HepG2 (cell line): Measurements from ENCODE around the gene PDE4D.
"Not testable (repeated sequence)": the region's sequence is repeated elsewhere in the genome, so short reads cannot be mapped to it uniquely, and the experiment has no call there.

ENCODE experiments used
- CREM ChIP-seq, 2 experiments: sonication (generic) in 1 of 2; formaldehyde crosslinking in 1 of 2; IDR thresholded peaks; 2 replicates each; pipeline versions ENCODE4 v1.4.0 to v1.6.1; 2016 to 2020; ENCODE audit warnings: antibody characterized with exemption in 1 of 2, mild to moderate bottlenecking in 1 of 2, missing genetic modification reagents in 1 of 2
- CTCF ChIP-seq: sonication (generic); formaldehyde crosslinking; IDR thresholded peaks from 2 replicates; pipeline ENCODE4 v1.5.0; 2020; ENCODE audit warnings: mild to moderate bottlenecking, missing genetic modification reagents, moderate library complexity
- DMAP1 ChIP-seq: IDR thresholded peaks from 2 replicates; pipeline ENCODE4 v1.6.1; 2016
- DNMT3B ChIP-seq: conservative IDR thresholded peaks from 2 replicates; pipeline ENCODE4 v1.6.1; 2016; ENCODE audit warnings: missing biosample characterization, control low read depth
- ELF1 ChIP-seq: sonication (generic); formaldehyde crosslinking; IDR thresholded peaks from 2 replicates; pipeline ENCODE4 v1.4.0; 2020; ENCODE audit warnings: missing genetic modification reagents
- NFE2 ChIP-seq: sonication (generic); formaldehyde crosslinking; IDR thresholded peaks from 2 replicates; pipeline ENCODE4 v1.4.0; 2020; ENCODE audit warnings: missing genetic modification reagents
- POLR2A ChIP-seq, 2 experiments: IDR thresholded peaks; 2 replicates each; pipeline ENCODE4 v1.6.1; 2011; ENCODE audit warnings: low read depth in 2 of 2, low read length in 2 of 2, mild to moderate bottlenecking in 1 of 2, moderate library complexity in 1 of 2; ENCODE audit not compliant: insufficient read depth in 1 of 2
- REST ChIP-seq, 2 experiments: IDR thresholded peaks; 2 replicates each; pipeline ENCODE4 v1.6.1; 2011 to 2012; ENCODE audit warnings: low read length in 2 of 2, borderline replicate concordance in 1 of 2, low read depth in 1 of 2, mild to moderate bottlenecking in 1 of 2, moderate library complexity in 1 of 2
- SALL1 ChIP-seq: sonication (generic); formaldehyde crosslinking; IDR thresholded peaks from 2 replicates; pipeline ENCODE4 v1.8.0; 2022; ENCODE audit warnings: mild to moderate bottlenecking, missing genetic modification reagents
- SIN3A ChIP-seq: IDR thresholded peaks from 2 replicates; pipeline ENCODE4 v1.6.1; 2011; ENCODE audit warnings: low read depth, mild to moderate bottlenecking, control low read depth, low read length, borderline replicate concordance
- SUZ12 ChIP-seq: fragments of 150-350 bp; IDR thresholded peaks from 2 replicates; pipeline ENCODE4 v1.6.1; 2014; ENCODE audit warnings: low read depth, low read length
- ZNF7 ChIP-seq: IDR thresholded peaks from 2 replicates; pipeline ENCODE4 v1.6.1; 2016; ENCODE audit warnings: missing biosample characterization, missing genetic modification reagents

GRCh38 chr5:58953218-58953617 is 940.3 kb downstream of the PDE4D start:
- TF ChIP-seq SALL1 (CRISPR knock-in tag); SIN3A; REST (IDR thresholded peaks at IDR 0.05; ENCODE audit: borderline replicate concordance in 1 of 2, low read depth in 1 of 2, low read length in 2 of 2); SUZ12; CTCF (CRISPR knock-in tag); DNMT3B (CRISPR knock-in tag); CREM (IDR thresholded peaks at IDR 0.05); CREM (CRISPR knock-in tag; IDR thresholded peaks at IDR 0.05); ZNF7; NFE2 (CRISPR knock-in tag); POLR2A (IDR thresholded peaks at IDR 0.05; ENCODE audit: insufficient read depth in 1 of 2, low read depth in 2 of 2, low read length in 2 of 2); DMAP1; ELF1 (CRISPR knock-in tag): not testable (repeated sequence)
